HEK293 (cell line): Measurements from ENCODE around the gene ZNF841.
"Not testable (repeated sequence)": the region's sequence is repeated elsewhere in the genome, so short reads cannot be mapped to it uniquely, and the experiment has no call there.

Experiments used
- CTCF ChIA-PET: fragments of 350-600 bp; formaldehyde crosslinking; extraction: SDS; loops from one replicate; lab custom pipeline; 2021; ENCODE audit warnings: antibody characterized with exemption; lab: Yijun Ruan, JAX
- POLR2A ChIA-PET: fragments of 300-600 bp; formaldehyde crosslinking; extraction: SDS; loops from one replicate; lab custom pipeline; 2020; ENCODE audit warnings: antibody characterized with exemption, inconsistent platforms; lab: Yijun Ruan, JAX
- H3K27ac ChIP-seq: fragments of 200-500 bp; sonication (Bioruptor generic); 2 replicates; pipeline ENCODE4 v1.5.1; 2014; ENCODE audit warnings: low read depth, low read length, control low read depth, inconsistent platforms; ENCODE audit errors: extremely low read depth
- H3K36me3 ChIP-seq, 2 experiments: fragments of 200-500 bp in 1 of 2; sonication (Bioruptor generic) in 1 of 2; 1 replicate in 1 of 2; 2 replicates in 1 of 2; pipeline ENCODE4 v1.5.1; 2014 to 2017; ENCODE audit warnings: inconsistent platforms in 2 of 2, low read length in 2 of 2; ENCODE audit not compliant: control insufficient read depth in 2 of 2, insufficient read depth in 1 of 2
- H3K4me1 ChIP-seq: fragments of 200-500 bp; sonication (Bioruptor generic); 2 replicates; pipeline ENCODE4 v1.5.1; 2014; ENCODE audit warnings: mild to moderate bottlenecking, low read length, inconsistent platforms; ENCODE audit not compliant: control insufficient read depth, insufficient read depth
- H3K4me3 ChIP-seq: 2 replicates; pipeline ENCODE4 v1.5.1; 2011; ENCODE audit warnings: low read depth, mild to moderate bottlenecking, control low read depth, low read length, moderate library complexity
- H3K9me3 ChIP-seq: fragments of 200-500 bp; sonication (Bioruptor generic); 2 replicates; pipeline ENCODE4 v1.5.1; 2014; ENCODE audit warnings: low read depth, low read length, inconsistent platforms; ENCODE audit not compliant: control insufficient read depth, insufficient read depth
- GLIS1 ChIP-seq: fragments of 450-650 bp; formaldehyde crosslinking; IDR thresholded peaks from 2 replicates; pipeline ENCODE4 v1.5.1; 2016; ENCODE audit warnings: missing biosample characterization, missing genetic modification characterization
- SP3 ChIP-seq: fragments of 450-650 bp; formaldehyde crosslinking; IDR thresholded peaks from 2 replicates; pipeline ENCODE4 v1.5.1; 2016; ENCODE audit warnings: missing biosample characterization, missing genetic modification characterization
- TCF7L2 ChIP-seq: IDR thresholded peaks from 2 replicates; pipeline ENCODE4 v1.6.1; 2011; ENCODE audit warnings: low read depth, mild to moderate bottlenecking, inconsistent platforms, low read length, moderate library complexity, borderline replicate concordance
- YY2 ChIP-seq: fragments of 450-650 bp; formaldehyde crosslinking; IDR thresholded peaks from 2 replicates; pipeline ENCODE4 v1.5.1; 2016; ENCODE audit warnings: missing biosample characterization, missing genetic modification characterization
- ZBTB1 ChIP-seq: fragments of 450-650 bp; formaldehyde crosslinking; IDR thresholded peaks from 2 replicates; pipeline ENCODE4 v1.5.1; 2016; ENCODE audit warnings: missing biosample characterization, missing genetic modification characterization
- ZFHX2 ChIP-seq: fragments of 450-650 bp; formaldehyde crosslinking; conservative IDR thresholded peaks from 2 replicates; pipeline ENCODE4 v1.5.1; 2016; ENCODE audit warnings: missing biosample characterization, missing genetic modification characterization
- ZFP37 ChIP-seq: fragments of 450-650 bp; formaldehyde crosslinking; IDR thresholded peaks from 2 replicates; pipeline ENCODE4 v1.5.1; 2016; ENCODE audit warnings: missing biosample characterization, missing genetic modification characterization
- ZNF140 ChIP-seq: fragments of 450-650 bp; formaldehyde crosslinking; IDR thresholded peaks from 2 replicates; pipeline ENCODE4 v1.5.1; 2016; ENCODE audit warnings: missing biosample characterization, missing genetic modification characterization
- ZNF155 ChIP-seq: fragments of 450-650 bp; formaldehyde crosslinking; IDR thresholded peaks from 2 replicates; pipeline ENCODE4 v1.5.1; 2016; ENCODE audit warnings: missing biosample characterization, missing genetic modification characterization
- ZNF221 ChIP-seq: fragments of 450-650 bp; formaldehyde crosslinking; IDR thresholded peaks from 2 replicates; pipeline ENCODE4 v1.5.1; 2017; ENCODE audit warnings: missing biosample characterization, missing genetic modification characterization, borderline replicate concordance
- ZNF426 ChIP-seq: fragments of 450-650 bp; formaldehyde crosslinking; IDR thresholded peaks from 2 replicates; pipeline ENCODE4 v1.5.1; 2017; ENCODE audit warnings: missing biosample characterization, missing genetic modification characterization, mild to moderate bottlenecking, inconsistent platforms, moderate library complexity
- ZNF433 ChIP-seq: fragments of 450-650 bp; formaldehyde crosslinking; IDR thresholded peaks from 2 replicates; pipeline ENCODE4 v1.5.1; 2016; ENCODE audit warnings: missing biosample characterization, missing genetic modification characterization, low read depth
- ZNF555 ChIP-seq: fragments of 450-650 bp; formaldehyde crosslinking; conservative IDR thresholded peaks from 2 replicates; pipeline ENCODE4 v1.5.1; 2017; ENCODE audit warnings: missing biosample characterization, mild to moderate bottlenecking, missing genetic modification characterization, inconsistent platforms
- ZNF623 ChIP-seq: fragments of 450-650 bp; formaldehyde crosslinking; IDR thresholded peaks from 2 replicates; pipeline ENCODE4 v1.5.1; 2016; ENCODE audit warnings: missing biosample characterization, missing genetic modification characterization
- ZNF629 ChIP-seq: fragments of 450-650 bp; formaldehyde crosslinking; IDR thresholded peaks from 2 replicates; pipeline ENCODE4 v1.5.1; 2017; ENCODE audit warnings: missing biosample characterization, missing genetic modification characterization
- ZNF654 ChIP-seq: fragments of 450-650 bp; formaldehyde crosslinking; IDR thresholded peaks from 2 replicates; pipeline ENCODE4 v1.5.1; 2016; ENCODE audit warnings: low read depth, missing biosample characterization, missing genetic modification characterization
- ZNF791 ChIP-seq: fragments of 450-650 bp; formaldehyde crosslinking; IDR thresholded peaks from 2 replicates; pipeline ENCODE4 v1.5.1; 2016; ENCODE audit warnings: missing biosample characterization, missing genetic modification characterization
- ZNF830 ChIP-seq: fragments of 450-650 bp; IDR thresholded peaks from 2 replicates; pipeline ENCODE4 v1.5.0; 2018; ENCODE audit warnings: missing biosample characterization, missing genetic modification characterization, low read depth, mild to moderate bottlenecking, moderate library complexity
- ZSCAN30 ChIP-seq: fragments of 450-650 bp; IDR thresholded peaks from 2 replicates; pipeline ENCODE4 v1.5.1; 2018; ENCODE audit warnings: missing biosample characterization, mild to moderate bottlenecking, missing genetic modification characterization, moderate library complexity
- TF ChIP-seq, protein P1 (sequence below): sonication (generic); formaldehyde crosslinking; IDR thresholded peaks from 2 replicates; pipeline ENCODE4 v1.8.1; 2022; ENCODE audit warnings: mild to moderate bottlenecking, moderate library complexity, missing genetic modification reagents
- TF ChIP-seq, protein P2 (sequence below): fragments of 450-650 bp; formaldehyde crosslinking; conservative IDR thresholded peaks from 2 replicates; pipeline ENCODE4 v1.5.1; 2016; ENCODE audit warnings: low read depth, missing biosample characterization, missing genetic modification characterization

Gene ZNF841

DNA sequence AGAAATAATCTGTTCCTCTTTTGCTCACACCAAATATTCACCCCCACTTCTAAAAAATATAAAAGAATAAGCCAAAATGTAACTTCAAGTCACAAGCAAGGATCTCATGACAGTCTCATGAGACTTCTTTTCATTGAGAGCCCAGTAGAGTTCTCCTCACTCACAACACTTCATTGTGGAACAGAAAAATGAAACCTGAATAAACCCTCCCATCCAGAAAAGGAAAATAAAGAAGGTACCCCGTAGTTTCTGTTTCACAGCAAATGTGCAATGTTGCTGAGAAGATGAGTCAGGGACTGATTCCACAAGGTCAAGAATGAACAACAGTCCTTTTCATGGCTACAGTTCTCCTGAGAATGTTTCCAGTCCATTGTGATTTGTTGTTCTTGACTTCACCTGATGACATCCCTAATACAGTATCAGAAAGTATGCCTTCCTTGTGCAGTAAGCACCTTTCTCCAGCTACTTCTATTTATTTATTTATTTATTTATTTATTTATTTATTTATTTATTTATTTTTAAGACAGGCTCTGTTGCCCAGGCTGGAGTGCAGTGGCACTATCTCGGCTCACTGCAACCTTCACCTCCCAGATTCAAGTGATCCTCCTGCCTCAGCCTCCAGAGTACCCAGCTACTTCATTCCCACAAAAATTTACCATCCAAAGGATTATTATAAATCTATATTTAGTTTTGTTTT, 6.4 kb upstream of the ZNF841 start (continued):
- TF ChIP-seq ZNF830 (tag by site-specific recombination) = no peak
- peak; percentile 66 for TF ChIP-seq ZNF426 (tag by site-specific recombination)
- TF ChIP-seq ZNF140 = peak; percentile 65
- TF ChIP-seq ZNF555 = peak; percentile 68
- TF ChIP-seq YY2 (tag by site-specific recombination) = no peak
- TF ChIP-seq ZNF221 (tag by site-specific recombination) = no peak
- TF ChIP-seq GLIS1 (tag by site-specific recombination) = no peak
- TF ChIP-seq, protein P1, sequence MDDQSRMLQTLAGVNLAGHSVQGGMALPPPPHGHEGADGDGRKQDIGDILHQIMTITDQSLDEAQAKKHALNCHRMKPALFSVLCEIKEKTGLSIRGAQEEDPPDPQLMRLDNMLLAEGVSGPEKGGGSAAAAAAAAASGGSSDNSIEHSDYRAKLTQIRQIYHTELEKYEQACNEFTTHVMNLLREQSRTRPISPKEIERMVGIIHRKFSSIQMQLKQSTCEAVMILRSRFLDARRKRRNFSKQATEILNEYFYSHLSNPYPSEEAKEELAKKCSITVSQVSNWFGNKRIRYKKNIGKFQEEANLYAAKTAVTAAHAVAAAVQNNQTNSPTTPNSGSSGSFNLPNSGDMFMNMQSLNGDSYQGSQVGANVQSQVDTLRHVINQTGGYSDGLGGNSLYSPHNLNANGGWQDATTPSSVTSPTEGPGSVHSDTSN = no peak
- TF ChIP-seq ZNF155 (tag by site-specific recombination) = no peak
- peak; percentile 64 for TF ChIP-seq ZNF623 (tag by site-specific recombination)
- TF ChIP-seq SP3 (tag by site-specific recombination) = peak; percentile 32; the same call in 1 of the 2 replicates
- no peak for TF ChIP-seq TCF7L2
- TF ChIP-seq ZFHX2 = no peak
- TF ChIP-seq, protein P2, sequence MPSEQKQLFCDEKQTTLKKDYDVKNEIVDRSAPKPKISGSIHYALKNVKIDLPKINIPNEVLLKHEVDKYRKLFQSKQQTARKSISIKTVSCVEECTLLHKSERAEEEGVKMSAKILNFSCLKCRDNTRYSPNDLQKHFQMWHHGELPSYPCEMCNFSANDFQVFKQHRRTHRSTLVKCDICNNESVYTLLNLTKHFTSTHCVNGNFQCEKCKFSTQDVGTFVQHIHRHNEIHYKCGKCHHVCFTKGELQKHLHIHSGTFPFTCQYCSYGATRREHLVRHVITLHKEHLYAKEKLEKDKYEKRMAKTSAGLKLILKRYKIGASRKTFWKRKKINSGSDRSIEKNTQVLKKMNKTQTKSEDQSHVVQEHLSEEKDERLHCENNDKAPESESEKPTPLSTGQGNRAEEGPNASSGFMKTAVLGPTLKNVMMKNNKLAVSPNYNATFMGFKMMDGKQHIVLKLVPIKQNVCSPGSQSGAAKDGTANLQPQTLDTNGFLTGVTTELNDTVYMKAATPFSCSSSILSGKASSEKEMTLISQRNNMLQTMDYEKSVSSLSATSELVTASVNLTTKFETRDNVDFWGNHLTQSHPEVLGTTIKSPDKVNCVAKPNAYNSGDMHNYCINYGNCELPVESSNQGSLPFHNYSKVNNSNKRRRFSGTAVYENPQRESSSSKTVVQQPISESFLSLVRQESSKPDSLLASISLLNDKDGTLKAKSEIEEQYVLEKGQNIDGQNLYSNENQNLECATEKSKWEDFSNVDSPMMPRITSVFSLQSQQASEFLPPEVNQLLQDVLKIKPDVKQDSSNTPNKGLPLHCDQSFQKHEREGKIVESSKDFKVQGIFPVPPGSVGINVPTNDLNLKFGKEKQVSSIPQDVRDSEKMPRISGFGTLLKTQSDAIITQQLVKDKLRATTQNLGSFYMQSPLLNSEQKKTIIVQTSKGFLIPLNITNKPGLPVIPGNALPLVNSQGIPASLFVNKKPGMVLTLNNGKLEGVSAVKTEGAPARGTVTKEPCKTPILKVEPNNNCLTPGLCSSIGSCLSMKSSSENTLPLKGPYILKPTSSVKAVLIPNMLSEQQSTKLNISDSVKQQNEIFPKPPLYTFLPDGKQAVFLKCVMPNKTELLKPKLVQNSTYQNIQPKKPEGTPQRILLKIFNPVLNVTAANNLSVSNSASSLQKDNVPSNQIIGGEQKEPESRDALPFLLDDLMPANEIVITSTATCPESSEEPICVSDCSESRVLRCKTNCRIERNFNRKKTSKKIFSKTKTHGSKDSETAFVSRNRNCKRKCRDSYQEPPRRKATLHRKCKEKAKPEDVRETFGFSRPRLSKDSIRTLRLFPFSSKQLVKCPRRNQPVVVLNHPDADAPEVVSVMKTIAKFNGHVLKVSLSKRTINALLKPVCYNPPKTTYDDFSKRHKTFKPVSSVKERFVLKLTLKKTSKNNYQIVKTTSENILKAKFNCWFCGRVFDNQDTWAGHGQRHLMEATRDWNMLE (tag by site-specific recombination) = peak; percentile 70
- 0 out of 2 replicates have a peak, but pooled peaks have one; percentile 20 for TF ChIP-seq ZNF629 (tag by site-specific recombination)
- TF ChIP-seq ZBTB1 (tag by site-specific recombination) = no peak
- peak; percentile 21; the same call in 1 of the 2 replicates for TF ChIP-seq ZNF654 (tag by site-specific recombination)
- no peak for TF ChIP-seq ZSCAN30
- TF ChIP-seq ZNF433 (tag by site-specific recombination) = no peak

DNA sequence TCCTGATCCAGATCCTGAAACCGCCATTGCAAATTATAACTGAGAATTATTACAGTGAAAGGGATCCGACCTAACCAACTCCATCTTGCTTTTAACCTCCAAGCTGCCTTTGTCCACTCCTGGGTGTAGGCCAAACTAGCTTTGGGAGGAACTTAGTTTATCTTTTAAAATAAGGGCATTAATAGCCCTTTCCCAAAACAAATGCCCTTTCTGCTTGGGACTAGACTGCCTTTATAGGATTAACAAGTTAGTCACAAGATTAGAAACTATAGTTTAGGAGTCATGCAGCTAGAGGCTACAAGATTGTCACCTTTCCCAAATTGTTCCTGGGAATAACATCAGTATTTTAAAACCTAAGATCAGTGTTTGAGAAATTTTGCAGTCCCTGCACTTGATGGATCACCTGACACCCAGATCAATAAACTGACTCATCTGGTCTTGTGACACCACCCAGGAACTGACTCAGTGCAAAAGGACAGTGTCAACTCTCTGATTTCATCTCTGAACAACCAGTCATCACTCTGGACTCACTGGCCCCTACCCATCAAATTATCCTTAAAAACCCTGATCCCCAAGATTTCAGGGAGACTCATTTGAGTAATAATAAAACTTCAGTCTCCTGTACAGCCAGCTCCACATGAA, 4.1 kb upstream of the ZNF841 start:
- Histone ChIP-seq H3K4me1 (no peaks in the 10 kb centered on the region), H3K36me3 (no peaks in the 10 kb centered on the region), H3K9me3 (peaks cover 2% of the 10 kb centered on the region), H3K27ac (no peak overlapping the region), H3K4me3 (no peak overlapping the region)
- CTCF ChIA-PET = no interaction called here
- TF ChIP-seq ZFP37 = 0 out of 2 replicates have a peak, but pooled peaks have one; percentile 27
- TF ChIP-seq ZNF629 (tag by site-specific recombination) = peak; percentile 18; the same call in 1 of the 2 replicates
- TF ChIP-seq ZNF791 = no peak
- POLR2A ChIA-PET = no interaction called here

DNA sequence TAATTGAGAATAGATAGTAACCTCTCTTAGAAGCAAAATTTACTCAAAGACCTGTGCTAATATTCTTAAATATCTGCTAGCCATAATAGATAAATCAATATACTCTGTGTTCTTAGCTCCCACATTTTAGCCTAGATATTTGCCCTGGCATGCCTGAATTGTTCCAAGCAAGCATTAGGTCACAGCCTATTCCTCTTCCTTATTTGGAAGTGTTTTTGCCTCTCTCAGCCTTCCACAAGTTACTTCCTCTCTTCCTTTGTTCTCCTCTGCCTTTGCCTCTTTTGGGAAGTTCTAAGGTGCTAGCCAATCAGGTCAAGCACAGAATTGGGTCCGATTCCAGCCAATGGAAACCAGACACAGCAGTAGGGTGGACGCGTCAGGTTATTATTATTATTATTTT, 851 bp upstream of the ZNF841 start:
- H3K27ac ChIP-seq, CTCF ChIA-PET, H3K4me3 ChIP-seq, H3K9me3 ChIP-seq, POLR2A ChIA-PET, H3K4me1 ChIP-seq: not testable (repeated sequence)
- H3K36me3 ChIP-seq = peaks cover 9 to 23% of the 10 kb centered on the region in 2 experiments; a peak in 2 of 3 replicates
